Left ventricle myocardium inferior (tissue), 1 donor: Measurements from ENCODE around the gene GPR107. TPM values are rescaled to one million over a fixed set of nuclear protein-coding genes. Genes with fewer than 3 reads are reported as not detected.

Experiments
- DNase-seq: peaks from one replicate; pipeline ENCODE4 v3.0.0-alpha.2; 2020
- H3K27ac ChIP-seq: fragments of 200-600 bp; replicated peaks from 2 replicates; pipeline ENCODE4 v1.8.0; 2021
- H3K27me3 ChIP-seq: fragments of 200-600 bp; 2 replicates; pipeline ENCODE4 v1.8.0; 2021; ENCODE audit warnings: low read depth
- H3K36me3 ChIP-seq: fragments of 200-600 bp; 2 replicates; pipeline ENCODE4 v1.8.0; 2021
- H3K4me1 ChIP-seq: fragments of 200-600 bp; 2 replicates; pipeline ENCODE4 v1.8.0; 2021
- H3K4me3 ChIP-seq: fragments of 200-600 bp; 2 replicates; pipeline ENCODE4 v1.8.0; 2021; ENCODE audit warnings: mild to moderate bottlenecking, moderate library complexity
- H3K9me3 ChIP-seq: fragments of 200-600 bp; replicated peaks from 2 replicates; pipeline ENCODE4 v1.8.0; 2021
- intact Hi-C: fragments of 100-400 bp; cut with micrococcal nuclease; formaldehyde crosslinking; loops from one replicate; pipeline ENCODE4 v1.11.0; 2022
- total RNA-seq: library from RNA; stranded (reverse); fragmentation: NEBNext Ultra II Directional; extraction: Animal tissue kit (Norgen Biotek cat#: 25700); gene quantifications from one replicate; pipeline ENCODE4 v1.2.1, GENCODE V29; 2021
- TF ChIP-seq, protein P1 (sequence below): fragments of 200-600 bp; IDR thresholded peaks from 2 replicates; pipeline ENCODE4 v1.8.0; 2021; ENCODE audit warnings: antibody characterized with exemption, mild to moderate bottlenecking, borderline replicate concordance
- donor health status: DM: no; HTN: yes; CAD: no; lungs with severe emphysema.

Gene GPR107
- total RNA-seq, 1 donor from 2014 or later: 23.3 TPM

DNA sequence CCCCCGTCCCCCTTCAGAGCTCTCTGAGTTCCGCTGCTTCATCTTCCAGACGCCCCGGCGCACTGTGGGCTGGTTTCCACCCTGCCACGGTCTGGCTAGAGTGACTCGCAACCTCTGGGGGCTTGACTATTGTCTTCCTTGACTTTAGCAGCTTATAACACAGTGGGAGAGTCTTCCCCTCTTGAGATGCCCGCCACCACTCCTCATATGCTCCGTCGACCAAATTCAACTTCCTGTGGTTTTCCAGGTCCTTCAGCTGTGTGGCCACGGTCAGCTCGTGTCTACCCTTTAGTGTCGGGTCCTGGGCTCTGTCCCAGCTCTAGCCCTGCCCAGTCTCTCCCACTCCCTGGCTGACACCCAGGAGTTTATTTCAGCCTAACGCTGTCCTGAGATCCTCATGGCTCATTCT is 90.3 kb downstream of the GPR107 start:
- H3K9me3 ChIP-seq: no peaks in the 10 kb centered on the region
- H3K27me3 ChIP-seq: peaks cover 31% of the 10 kb centered on the region
- DNase-seq: peak; percentile 43
- no peak overlapping the region for H3K4me3 ChIP-seq
- TF ChIP-seq, protein P1, sequence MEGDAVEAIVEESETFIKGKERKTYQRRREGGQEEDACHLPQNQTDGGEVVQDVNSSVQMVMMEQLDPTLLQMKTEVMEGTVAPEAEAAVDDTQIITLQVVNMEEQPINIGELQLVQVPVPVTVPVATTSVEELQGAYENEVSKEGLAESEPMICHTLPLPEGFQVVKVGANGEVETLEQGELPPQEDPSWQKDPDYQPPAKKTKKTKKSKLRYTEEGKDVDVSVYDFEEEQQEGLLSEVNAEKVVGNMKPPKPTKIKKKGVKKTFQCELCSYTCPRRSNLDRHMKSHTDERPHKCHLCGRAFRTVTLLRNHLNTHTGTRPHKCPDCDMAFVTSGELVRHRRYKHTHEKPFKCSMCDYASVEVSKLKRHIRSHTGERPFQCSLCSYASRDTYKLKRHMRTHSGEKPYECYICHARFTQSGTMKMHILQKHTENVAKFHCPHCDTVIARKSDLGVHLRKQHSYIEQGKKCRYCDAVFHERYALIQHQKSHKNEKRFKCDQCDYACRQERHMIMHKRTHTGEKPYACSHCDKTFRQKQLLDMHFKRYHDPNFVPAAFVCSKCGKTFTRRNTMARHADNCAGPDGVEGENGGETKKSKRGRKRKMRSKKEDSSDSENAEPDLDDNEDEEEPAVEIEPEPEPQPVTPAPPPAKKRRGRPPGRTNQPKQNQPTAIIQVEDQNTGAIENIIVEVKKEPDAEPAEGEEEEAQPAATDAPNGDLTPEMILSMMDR: no peak
- no peaks in the 10 kb centered on the region for H3K36me3 ChIP-seq
- H3K4me1 ChIP-seq: peaks cover 39% of the 10 kb centered on the region
- H3K27ac ChIP-seq: no peak overlapping the region
- intact Hi-C loops: no loop called here

DNA sequence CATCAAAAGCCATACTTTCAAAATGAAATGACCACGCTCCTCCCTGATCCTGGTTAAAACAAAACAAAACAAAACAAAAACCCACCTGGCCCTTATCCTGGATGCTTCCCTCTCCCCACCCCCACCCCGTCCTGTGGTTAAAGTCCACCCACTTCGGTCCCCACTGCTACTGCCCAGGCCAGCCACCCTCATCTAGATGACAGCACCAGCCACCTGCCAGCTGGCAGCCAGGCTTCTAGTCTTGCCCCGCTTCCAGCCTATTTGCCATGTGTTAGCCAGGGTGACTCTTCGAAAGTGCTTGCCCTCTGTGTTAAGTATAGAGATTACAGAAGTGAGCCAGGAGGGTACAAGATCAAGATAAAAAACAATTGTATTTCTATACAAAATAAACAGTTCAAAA is 91.0 kb downstream of the GPR107 start:
- intact Hi-C loops: no loop called here
- H3K9me3 ChIP-seq: no peaks in the 10 kb centered on the region
- peaks cover 31% of the 10 kb centered on the region for H3K4me1 ChIP-seq
- H3K36me3 ChIP-seq: no peaks in the 10 kb centered on the region
- no peak overlapping the region for H3K4me3 ChIP-seq
- TF ChIP-seq, protein P1: no peak
- peak; percentile 43 for DNase-seq
- peaks cover 31% of the 10 kb centered on the region for H3K27me3 ChIP-seq
- no peak overlapping the region for H3K27ac ChIP-seq

GRCh38 chr9:130145658-130146057 is 92.0 kb downstream of the GPR107 start:
- Histone ChIP-seq H3K27ac (no peak overlapping the region), H3K36me3 (no peaks in the 10 kb centered on the region), H3K9me3 (no peaks in the 10 kb centered on the region), H3K4me1 (peaks cover 22% of the 10 kb centered on the region), H3K27me3 (peaks cover 31% of the 10 kb centered on the region), H3K4me3 (no peak overlapping the region)
- intact Hi-C loops: no loop called here
- TF ChIP-seq, protein P1: no peak
- DNase-seq: no peak

GRCh38 chr9:130147198-130147597 is 93.5 kb downstream of the GPR107 start:
- TF ChIP-seq, protein P1: no peak
- intact Hi-C loops: no loop called here
- H3K9me3 ChIP-seq: no peaks in the 10 kb centered on the region

GRCh38 chr9:130147910-130148309 is 94.2 kb downstream of the GPR107 start:
- peaks cover 31% of the 10 kb centered on the region for H3K27me3 ChIP-seq
- H3K36me3 ChIP-seq: no peaks in the 10 kb centered on the region
- H3K4me1 ChIP-seq: peaks cover 20% of the 10 kb centered on the region
- no peak overlapping the region for H3K27ac ChIP-seq
- H3K9me3 ChIP-seq: no peaks in the 10 kb centered on the region
- intact Hi-C loops: no loop called here
- DNase-seq: no peak
- TF ChIP-seq, protein P1: no peak
- no peak overlapping the region for H3K4me3 ChIP-seq

More at GRCh38 chr9:130147198-130147597, 93.5 kb downstream of the GPR107 start:
- Histone ChIP-seq H3K27ac (no peak overlapping the region), H3K36me3 (no peaks in the 10 kb centered on the region), H3K27me3 (peaks cover 31% of the 10 kb centered on the region), H3K4me3 (no peak overlapping the region), H3K4me1 (peaks cover 20% of the 10 kb centered on the region)
- no peak for DNase-seq
